Activated CD4-positive, alpha-beta T cell treated with anti-CD3 and anti-CD28 coated beads, Interleukin-2, amount 50 U/mL, for 1 hour (primary cell): Measurements from ENCODE around the gene SLC6A1.

Source experiments
- DNase-seq: peaks from one replicate; pipeline ENCODE4 v3.0.0-alpha.2; 2020

The SLC6A1 gene

DNA sequence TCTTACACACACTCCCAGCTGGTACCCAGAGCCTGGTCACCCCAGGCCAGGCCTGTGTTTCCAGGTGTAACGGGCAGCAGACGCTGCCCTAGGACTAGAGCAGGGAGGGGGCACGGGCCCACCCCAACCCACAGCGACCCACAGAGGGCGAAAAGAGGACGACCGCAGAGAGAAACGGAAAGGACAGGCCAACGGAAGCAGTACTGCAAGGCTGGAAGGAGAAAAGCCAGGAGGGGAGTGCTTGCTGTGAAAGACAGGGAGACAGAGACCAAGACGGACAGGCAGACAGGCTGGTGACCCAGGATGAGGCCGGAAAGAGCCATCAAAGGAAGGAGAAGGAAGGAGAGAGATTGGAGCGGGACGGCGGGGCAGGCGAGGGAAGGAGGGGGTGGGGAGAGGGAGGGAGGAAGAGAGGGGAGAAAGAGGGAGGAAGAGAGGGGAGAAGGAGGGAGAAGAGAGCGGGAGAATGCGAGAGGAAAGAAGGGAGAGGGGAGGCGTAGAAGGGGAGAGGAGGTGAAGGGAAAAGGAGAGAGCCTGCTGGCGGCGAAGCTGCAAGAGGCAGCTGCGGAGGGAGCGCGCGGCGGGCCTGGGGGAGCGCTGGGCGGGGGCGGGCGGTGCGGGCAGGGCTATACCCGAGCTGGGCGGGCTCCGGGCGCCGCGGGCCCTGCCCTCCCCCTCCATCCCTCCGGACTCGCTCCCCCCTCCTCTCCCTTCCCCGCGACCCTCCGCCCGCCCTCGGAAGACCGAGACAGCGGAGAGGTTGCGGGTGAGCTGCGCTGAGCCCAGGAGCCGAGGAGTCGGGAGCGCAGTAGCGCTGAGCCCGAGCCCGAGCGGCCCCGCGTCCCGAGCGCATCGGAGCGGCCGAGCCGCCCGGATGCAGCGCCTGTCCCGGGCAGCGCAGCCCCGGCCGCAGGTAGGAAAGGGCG is at the start of gene SLC6A1:
Gene SLC6A1 (plus strand): TSS at position 732 of the 926 bp plus-strand sequence. CDS start 24,464 bp downstream, outside the sequence.
- no peak for DNase-seq

DNA sequence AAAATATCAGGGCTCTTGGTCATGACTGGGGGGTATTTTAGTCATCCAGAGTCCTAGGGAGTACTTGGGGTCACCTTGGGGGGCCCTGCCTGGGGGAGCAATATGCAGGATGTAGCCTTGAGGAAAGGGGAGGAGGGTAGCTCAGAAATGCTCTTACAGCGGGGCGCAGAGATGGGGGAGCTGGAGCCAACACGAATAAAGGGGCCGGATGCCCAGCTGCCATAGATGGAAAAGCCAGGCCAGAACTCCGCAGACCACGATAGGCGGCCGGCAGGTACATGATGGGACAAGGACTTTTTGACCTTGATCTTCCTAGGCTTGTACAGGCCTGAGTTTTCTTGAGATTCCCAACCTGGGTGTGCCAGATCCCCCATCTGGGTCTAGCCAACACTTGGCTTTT is 47.7 kb upstream of the SLC6A1 start:
- no peak for DNase-seq

DNA sequence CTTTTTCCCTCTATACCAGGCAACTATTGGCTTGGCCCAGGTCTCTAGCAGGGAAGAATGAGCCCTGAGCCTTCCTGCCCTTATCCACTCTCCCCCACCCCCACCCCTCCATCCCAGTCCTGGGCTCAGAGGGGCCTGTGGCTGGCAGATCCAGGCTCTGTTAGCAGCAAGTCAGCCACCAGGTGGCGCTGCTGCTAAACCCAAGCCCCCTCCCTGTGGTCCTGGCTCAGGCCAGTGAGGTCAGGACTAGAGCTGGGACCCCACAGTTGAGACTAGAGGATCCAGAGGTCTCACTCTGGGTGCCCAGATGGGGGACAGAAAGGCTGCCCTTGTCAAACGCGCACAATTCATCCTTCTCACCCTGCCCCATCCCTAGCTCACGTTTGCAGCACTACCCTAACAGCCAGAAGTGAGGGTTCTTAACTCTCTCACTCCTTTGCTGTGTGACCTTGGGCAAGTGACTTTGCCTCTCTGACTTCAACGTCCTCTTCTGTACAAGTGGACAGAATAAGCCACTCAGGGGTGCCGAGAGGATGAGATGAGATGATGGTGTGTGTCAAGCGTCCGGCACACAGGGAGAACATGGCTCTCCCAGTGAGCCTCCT is 46.8 kb upstream of the SLC6A1 start:
- peak; percentile 38 for DNase-seq

DNA sequence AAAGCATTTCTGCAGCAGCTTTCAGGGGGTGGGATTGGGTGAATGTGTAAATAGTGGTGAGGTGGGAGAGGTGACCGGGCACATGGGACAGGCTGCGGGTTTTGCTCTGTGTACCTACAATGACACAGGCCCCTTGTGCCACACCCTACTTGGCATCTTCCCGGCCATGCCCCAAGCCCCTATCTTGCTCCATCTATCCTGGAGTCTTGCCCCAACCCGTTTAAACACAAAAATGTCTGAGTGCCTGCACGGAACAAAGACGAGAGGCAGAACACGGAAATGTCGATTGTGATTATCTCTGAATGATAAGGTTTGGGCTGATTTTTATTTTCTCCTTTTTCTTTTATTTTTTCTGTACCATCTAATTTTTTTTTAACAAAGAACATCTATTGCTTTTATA is 46.0 kb upstream of the SLC6A1 start:
- no peak for DNase-seq

DNA sequence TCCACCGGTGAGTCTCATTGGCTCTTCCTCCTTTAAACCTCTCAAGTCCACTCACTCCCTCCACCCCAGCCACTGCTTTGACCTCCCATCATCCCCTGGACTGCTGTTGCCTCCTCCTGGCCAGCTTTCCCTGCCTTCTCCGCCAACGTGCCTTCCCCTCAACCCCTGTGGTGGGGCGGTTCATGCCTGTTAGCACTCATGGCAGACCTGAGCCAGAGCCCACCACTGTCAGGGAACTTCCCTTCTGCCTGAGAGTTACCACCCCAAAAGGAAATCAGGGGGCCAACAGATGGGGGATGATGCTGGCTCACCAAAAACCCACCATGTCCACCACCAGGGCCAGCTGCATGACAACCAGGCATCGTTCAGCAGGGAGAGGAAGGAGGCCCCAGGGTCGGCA is 44.2 kb upstream of the SLC6A1 start:
- DNase-seq: no peak

DNA sequence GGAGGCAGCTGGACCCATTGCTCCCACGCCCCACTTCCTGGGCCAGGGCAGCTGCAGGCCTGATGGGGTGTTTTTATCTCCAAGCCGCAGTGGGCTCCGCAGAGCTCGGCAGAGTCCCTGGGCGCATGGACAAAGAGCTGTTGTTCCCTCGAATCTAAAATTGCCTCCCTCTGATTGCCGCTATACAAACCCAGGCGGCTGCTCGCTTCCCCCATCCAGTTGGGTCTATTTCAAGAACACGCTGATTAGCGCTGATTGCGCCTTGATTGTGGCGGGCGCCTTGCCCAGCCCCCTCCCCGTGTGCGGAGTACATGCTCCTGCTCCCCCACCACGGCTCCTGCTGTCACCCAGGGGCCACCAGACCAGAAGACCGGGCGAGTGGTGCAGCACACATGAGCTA is 43.4 kb upstream of the SLC6A1 start:
- no peak for DNase-seq

DNA sequence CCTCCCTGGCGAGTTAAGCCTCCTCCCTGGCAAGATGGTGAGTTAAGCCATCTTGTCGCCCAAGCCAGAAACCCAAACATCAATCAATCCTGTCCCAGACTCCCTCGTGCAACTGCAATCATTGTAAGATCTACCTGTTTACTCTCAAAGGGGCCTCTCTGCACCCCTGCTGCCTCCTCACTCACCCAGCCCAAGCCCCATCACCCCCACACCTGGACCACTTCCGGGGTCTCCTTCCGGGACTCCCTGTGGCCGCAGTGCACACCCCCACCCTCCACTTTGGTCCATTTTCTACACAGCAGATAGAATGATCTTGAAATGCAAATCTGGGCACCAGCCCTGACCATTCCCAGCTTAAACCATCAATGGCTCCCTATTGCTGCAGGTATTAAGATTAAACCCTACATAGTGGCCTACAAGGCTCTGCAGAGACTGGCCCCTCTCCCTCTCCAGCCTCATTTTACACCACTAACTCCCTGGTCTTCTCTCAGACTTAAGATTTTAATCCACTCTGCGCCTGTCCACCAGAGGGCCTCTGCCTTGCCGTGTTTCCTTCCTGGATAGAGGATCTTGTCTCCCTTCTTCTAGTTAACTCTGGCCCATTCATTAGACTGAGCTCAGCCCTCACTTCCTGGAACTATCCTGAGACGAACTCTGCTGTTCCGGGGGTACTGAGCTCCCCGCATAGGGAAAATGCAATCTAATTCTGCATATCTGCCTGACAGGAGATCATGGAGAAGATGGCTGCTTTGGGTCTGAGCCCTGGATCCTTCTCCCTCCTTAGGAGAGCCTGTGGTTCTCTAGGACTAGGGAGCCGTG is 41.9 kb upstream of the SLC6A1 start:
- no peak for DNase-seq

DNA sequence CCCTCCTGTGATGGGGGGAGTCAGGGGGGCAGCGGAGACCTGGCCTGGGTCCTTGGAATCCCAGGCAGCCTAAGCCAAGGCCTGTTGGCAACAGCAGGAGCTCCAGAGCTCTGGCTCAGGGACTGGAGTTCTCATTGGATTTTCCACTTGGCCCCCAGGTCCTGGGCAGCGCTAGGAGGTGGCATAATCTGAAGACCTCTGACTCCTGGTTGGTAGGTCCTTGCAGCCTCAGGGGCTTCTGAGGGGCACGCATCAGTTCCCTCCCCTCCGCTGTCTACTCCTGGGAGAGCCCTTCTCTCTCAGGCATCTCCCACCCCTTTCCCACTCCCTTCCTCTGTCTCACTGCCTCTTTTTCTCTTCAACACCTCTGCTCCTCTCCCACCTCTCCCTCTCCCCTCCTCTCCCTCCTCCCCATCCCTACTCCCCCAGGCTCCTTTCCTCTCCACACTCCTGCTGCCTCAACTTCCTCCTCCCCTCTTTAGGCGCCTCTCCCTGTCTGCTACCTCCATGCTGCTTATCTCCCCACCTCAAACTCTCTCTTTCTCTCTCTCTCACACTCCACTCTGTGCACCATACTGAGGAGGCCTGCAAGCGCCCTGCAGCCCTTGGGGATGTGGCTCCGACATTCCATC is 41.1 kb upstream of the SLC6A1 start:
- DNase-seq: no peak

DNA sequence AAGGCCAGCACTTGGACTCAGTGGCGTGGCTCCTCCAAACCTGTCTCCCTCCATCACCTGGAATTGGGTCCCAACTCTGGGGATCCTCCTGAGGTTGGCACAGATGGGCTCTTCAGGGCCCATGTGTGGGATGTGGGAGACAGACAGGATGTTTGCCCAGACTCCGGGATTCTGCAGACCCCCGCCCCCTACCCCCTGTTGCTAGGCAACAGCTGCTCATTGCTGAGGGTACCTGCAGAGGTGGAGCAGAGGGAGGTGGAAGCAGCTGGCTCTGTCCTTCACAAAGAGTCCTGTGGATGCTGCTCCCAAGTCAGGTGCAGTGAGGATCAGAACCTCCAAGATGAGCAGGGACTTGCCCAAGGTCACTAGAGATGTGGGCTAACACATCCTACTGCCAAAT is 40.0 kb upstream of the SLC6A1 start:
- no peak for DNase-seq

DNA sequence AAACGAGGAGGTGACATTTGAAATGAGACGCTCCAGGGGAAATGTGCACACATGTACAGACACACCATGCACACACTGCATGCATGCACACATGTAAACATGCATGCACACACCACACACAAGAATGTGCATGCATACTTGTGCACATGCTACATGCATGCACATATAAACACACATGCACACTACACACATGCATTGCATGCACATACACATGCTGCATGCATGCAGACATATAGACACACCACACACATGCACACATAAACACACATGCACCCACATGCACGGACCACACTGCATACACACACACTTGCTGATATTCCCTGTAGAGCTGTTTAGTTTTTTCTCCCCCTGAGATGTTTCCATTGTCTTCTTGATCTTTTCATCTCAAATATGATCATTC is 37.8 kb upstream of the SLC6A1 start:
- no peak for DNase-seq

DNA sequence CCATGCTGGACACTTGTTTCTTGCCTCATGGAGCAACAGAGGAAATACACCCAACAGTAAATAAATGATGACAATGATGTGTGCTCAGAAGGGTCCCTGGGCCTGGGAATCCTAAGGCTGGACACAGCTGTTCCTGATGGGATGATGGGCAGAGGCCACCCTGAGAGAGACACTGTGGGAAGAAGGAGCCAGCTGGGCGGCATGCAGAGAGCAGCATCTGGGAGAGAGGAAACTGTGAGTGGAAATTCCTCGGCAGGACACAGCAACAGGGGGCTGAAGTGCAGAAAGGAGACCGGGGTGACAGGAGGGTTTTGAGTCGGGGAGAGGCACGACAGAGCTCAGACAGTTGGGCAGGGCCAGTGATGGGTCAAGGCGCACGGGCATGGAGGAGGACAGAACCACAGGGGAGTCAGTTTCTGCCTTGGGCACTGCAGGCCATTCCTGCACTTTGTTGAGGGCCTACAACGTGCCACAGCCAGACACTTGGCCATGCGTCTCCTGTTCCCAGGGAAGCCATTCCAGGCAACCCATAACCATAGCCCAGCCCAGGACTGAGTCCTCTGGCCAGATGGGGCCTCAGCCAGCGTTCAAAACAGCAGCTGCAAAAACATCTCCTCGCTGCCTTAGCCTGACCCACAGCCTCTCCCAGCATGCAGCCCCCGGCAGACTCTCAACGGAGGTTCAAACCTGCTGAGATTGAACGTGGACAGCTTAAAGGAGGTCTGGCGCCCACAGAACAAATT is 36.7 kb upstream of the SLC6A1 start:
- DNase-seq: no peak

DNA sequence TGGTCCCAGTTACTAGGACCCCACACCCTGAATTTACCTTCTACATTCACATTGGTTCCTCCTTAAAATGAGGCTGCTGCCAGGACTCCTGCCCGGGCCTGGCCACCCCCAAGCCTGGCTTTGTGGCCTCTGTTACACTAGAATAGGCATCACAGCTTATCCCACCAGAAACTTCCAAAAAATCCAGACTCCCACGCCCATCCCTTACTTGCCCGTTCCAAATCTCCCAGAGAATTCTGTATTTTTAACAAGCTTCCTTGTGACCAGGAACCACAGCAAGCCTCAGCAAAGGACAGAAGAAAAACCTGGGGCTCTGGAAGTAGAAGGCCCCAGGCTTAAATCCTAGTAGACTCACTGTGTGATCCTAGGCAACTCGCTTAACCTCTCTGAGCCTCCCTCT is 36.0 kb upstream of the SLC6A1 start:
- no peak for DNase-seq

DNA sequence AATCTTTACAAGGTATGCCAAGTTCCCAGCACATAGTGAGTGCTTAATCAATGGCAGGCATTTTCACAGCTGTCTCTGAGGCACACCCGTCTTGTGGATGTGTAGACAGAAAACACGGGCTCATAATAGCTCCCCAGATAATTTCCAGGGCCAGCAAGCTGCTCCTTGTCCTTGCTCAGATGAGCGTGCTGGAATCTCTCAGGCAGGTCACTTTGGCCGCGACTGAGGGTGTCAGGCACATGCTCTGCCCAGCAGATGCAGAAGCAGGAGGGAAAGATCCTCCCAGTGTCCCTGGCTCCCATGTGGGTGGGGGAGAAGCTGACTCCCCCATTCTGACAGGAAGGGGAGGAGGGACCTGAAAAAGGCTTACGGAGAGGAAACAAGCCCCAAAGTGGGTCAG is 35.6 kb upstream of the SLC6A1 start:
- no peak for DNase-seq

DNA sequence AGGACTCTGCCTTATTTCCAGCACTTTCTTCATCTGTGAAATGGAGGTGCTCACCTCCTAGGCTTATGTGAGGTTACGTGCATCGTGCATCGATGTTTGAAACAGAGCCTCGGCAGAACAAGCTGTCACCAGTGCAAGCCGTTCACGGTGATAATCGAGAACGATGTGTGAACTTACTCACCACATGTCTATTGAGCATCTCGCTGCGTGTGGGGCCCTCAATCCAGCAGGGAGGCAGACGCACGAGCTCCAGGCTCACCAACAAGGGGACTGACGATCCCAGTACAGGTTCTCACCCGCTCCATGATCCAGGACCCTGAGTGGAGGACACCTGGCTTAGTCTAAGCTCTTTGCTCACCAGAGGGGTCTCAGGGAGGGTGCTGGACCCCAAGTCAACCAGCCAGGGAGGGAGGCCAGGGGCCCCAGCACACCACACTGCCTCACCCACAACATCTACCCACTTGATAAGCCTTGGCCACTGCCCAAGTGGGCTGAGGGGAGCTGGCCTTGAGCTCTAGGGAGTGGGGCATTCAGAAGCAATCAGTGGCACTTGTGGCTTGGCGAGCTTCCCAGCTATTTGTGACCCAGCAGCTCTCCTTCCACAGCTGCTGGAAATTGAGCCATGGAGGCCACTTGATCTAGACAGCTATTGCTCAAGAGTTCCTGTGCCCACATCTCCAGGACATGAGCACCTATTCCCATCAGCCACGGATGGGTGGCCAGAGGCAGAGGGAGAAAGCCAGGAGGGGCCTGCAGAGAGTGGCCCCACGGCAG is 34.4 kb upstream of the SLC6A1 start:
- DNase-seq: no peak

DNA sequence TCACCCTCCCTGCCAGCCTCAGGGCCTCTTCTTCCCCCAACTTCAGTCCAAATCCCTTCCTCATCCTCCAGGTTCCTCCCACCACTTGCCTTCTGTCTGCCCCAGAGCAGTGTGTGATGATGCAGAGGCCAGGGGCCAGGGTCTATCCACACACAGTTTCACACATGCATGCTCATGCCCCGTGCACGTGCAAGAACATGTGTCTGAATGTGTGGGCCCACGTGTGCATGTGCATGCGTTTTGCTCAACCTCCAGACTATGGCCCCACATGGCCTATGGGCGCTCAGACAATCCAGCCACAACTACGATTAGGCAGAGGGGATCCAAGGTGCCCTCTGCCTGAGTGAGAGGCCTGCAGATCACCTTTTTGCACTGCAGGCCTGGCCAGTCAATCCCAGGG is 32.3 kb upstream of the SLC6A1 start:
- DNase-seq: no peak

DNA sequence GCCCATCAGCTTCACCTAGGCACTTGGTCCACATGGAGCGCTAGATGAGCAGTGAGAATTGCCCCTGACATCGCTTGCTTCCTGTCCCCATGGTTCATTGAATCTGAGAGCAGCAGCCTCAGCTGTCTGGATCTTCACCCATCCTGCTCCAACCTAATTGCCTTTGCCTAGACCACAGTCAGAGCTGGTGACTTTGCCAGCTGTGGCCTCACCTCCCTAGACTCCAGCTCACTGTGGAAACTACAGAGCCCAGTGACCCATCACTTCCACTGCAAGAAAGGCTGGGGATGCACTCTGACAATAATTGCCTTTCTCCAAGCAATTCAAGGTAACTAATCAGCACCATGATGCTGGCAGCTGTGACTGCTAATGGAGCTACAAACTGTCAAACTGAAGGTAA is 30.6 kb upstream of the SLC6A1 start:
- no peak for DNase-seq

DNA sequence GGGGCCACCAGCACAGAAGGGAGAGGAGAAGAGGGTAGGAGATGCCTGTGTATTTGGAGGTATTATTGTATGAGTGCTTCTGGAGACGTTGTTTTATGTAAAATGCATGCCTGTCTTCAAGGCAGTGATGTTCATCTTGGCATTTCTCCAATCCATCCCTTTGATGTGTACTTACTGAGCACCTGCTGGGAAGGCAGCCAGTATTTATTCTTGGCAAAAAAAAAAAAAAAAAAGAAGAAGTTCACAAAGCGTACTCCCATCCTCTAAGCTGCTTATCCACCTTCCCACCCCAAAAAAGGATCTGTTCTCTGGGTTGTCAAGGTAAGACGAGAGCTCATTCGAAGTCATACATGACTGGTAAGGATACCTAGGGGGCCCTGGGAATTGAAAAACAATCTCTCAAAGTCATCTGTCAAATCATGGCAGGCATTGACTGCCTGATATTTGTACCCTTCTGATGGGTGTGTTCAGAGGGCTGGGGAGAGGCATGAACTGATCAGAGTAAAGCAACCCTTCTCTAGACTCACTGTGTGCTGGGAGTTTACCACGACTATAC is 30.0 kb upstream of the SLC6A1 start:
- no peak for DNase-seq

DNA sequence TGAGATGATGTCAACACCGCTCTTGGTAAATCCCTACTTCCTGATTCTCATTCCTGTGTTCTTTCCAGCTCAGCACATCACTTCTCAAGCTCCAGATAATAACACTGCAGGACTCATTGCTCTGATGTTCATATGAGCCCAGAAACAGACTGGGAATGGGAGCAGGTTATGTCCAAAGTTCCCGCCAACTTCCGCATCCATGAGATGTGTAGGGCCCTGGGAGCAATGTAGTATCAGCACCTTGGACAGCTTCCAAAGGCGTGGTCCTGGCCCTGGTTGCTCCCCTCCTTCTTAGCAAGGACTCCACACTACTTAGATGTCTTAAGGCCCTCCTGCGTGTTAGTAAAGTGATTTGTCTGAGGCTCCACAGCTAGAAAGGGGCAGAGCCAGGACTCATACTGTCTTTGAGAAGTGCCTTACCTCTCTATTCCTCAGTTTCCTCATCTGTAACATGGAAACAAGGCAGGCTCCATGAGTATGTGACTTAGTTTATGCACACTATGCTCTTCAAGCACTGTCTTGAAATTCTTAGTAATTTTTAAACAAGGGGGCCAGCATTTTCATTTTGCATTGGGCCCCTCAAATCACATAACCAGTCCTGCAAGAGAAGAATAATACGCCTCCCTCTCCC is 27.9 kb upstream of the SLC6A1 start:
- DNase-seq: no peak

DNA sequence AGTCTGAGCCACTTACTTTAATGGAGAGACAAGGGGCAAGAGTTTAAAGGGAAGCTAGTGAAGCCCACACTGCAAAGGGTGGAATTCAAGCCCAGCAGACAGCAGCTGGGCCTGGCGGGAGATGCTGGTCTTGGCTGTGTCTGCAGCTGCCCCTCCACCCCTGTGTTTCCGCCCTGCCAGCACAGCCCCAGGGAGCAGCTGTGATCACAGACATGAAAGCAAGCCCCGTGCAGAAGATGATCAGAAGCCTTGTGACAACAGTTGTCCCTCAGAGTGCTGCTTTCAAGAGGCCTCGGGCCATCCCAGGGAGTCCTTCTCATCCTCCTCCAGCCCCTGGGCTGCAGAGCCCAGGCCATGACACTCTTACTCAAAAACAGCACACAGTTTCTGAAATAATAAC is 24.1 kb upstream of the SLC6A1 start:
- DNase-seq: no peak

DNA sequence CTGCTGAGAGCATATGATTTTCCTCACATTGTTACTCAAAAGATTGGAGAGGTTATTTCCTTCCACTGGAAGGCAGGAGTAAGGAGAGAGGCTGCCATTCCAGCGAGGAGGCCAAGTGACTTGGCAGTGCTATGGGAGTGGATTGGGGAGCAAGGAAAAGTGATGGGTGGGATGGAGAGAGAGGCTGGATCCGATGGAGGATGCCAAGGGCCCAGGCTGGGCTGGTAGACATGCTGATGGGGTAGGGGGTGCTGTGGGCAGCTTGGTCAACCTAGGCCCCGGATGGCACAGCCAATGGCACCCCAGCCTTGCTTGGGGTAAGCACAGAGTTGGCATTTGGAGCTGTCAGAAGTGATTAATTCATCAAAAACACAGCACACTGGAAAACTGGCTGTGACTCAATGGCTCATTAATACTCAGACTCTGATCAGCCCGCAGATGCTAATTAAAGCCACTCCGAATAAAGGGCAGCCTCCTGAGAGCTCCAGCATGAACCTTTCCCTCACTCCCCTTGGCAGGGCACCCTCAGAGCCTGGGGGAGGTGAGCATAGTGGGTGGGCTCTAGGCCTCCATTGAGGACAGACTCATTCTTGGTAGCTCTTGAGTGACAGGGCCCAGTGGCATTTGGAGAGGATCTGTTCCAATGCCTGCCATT is 22.1 kb upstream of the SLC6A1 start:
- DNase-seq: no peak
